ENCODE results near the gene TMTC2.

The TMTC2 gene

GRCh38 chr12:82893896-82894295 lies 207.2 kb downstream of the TMTC2 start:
- Histone ChIP-seq H3K9ac (ENCODE audit: low read length) (no peak overlapping the region), H3K27me3 (ENCODE audit: control insufficient read depth in 1 of 2, insufficient read depth in 1 of 2, low read length in 2 of 2) (no peaks in the 10 kb centered on the region), H2BK12ac (ENCODE audit: low read length in 2 of 2) (no peak overlapping the region), H3K79me1 (replicated peaks; ENCODE audit: low read length, poor library complexity, severe bottlenecking) (no peaks in the 10 kb centered on the region), H4K8ac (ENCODE audit: low read length) (no peak overlapping the region), H2BK15ac (ENCODE audit: low read depth, poor library complexity, severe bottlenecking) (no peak overlapping the region), H2AFZ (ENCODE audit: low read depth, low read length) (no peak overlapping the region), H3K4ac (ENCODE audit: low read depth in 1 of 2, low read length in 2 of 2) (no peak overlapping the region), H3K36me3 (ENCODE audit: control insufficient read depth in 1 of 2, insufficient read depth in 2 of 2, low read depth in 1 of 2, low read length in 2 of 2) (no peaks in the 10 kb centered on the region), H4K91ac (ENCODE audit: low read length) (no peak overlapping the region), H2BK5ac (ENCODE audit: low read depth, low read length, poor library complexity, severe bottlenecking) (no peak overlapping the region), H3K18ac (ENCODE audit: low read depth in 1 of 2, low read length in 2 of 2) (no peak overlapping the region), H2BK120ac (ENCODE audit: low read depth, low read length) (no peak overlapping the region), H3K4me1 (ENCODE audit: control insufficient read depth, insufficient read depth, low read depth, low read length) (no peaks in the 10 kb centered on the region), H3K27ac (ENCODE audit: low read length, poor library complexity, severe bottlenecking) (no peak overlapping the region), H2AK5ac (ENCODE audit: low read length, severe bottlenecking) (no peak overlapping the region), H3K9me3 (ENCODE audit: control insufficient read depth, low read length) (no peaks in the 10 kb centered on the region), H3K23ac (ENCODE audit: low read length in 2 of 2) (no peak overlapping the region), H3K4me2 (ENCODE audit: low read length, poor library complexity, severe bottlenecking) (no peak overlapping the region), H3K4me3 (ENCODE audit: insufficient read depth in 1 of 2, low read depth in 1 of 2, low read length in 2 of 2) (no peak overlapping the region), H3K14ac (ENCODE audit: low read length in 2 of 2) (no peak overlapping the region)
- 79% methylated on average over 5 of the region's 5 CpGs for WGBS
- DNase-seq, result no peak

DNA sequence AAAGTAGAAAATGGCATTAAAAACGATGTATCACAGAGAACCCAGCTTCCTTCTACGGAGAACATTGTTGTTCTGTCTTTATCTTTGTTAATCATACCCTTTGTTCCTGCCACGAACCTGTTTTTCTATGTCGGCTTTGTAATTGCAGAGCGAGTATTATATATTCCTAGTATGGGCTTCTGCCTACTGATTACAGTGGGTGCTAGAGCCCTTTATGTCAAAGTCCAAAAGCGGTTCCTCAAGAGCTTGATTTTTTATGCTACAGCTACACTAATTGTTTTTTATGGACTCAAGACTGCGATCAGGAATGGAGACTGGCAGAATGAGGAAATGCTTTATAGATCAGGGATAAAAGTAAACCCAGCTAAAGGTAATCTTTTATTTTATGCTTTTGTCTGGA lies 209.6 kb downstream of the TMTC2 start:
- Histone ChIP-seq H3K27me3 (ENCODE audit: control insufficient read depth in 1 of 2, insufficient read depth in 1 of 2, low read length in 2 of 2) (no peaks in the 10 kb centered on the region), H2BK15ac (ENCODE audit: low read depth, poor library complexity, severe bottlenecking) (no peak overlapping the region), H3K23ac (ENCODE audit: low read length in 2 of 2) (no peak overlapping the region), H3K14ac (ENCODE audit: low read length in 2 of 2) (no peak overlapping the region), H3K9me3 (ENCODE audit: control insufficient read depth, low read length) (no peaks in the 10 kb centered on the region), H3K4ac (ENCODE audit: low read depth in 1 of 2, low read length in 2 of 2) (no peak overlapping the region), H3K79me1 (replicated peaks; ENCODE audit: low read length, poor library complexity, severe bottlenecking) (no peaks in the 10 kb centered on the region), H3K18ac (ENCODE audit: low read depth in 1 of 2, low read length in 2 of 2) (no peak overlapping the region), H3K4me3 (ENCODE audit: insufficient read depth in 1 of 2, low read depth in 1 of 2, low read length in 2 of 2) (no peak overlapping the region), H3K4me2 (ENCODE audit: low read length, poor library complexity, severe bottlenecking) (no peak overlapping the region), H3K4me1 (ENCODE audit: control insufficient read depth, insufficient read depth, low read depth, low read length) (no peaks in the 10 kb centered on the region), H3K9ac (ENCODE audit: low read length) (no peak overlapping the region), H3K27ac (ENCODE audit: low read length, poor library complexity, severe bottlenecking) (no peak overlapping the region), H3K36me3 (ENCODE audit: control insufficient read depth in 1 of 2, insufficient read depth in 2 of 2, low read depth in 1 of 2, low read length in 2 of 2) (no peaks in the 10 kb centered on the region), H2BK120ac (ENCODE audit: low read depth, low read length) (no peak overlapping the region), H2BK12ac (ENCODE audit: low read length in 2 of 2) (no peak overlapping the region), H2AFZ (ENCODE audit: low read depth, low read length) (no peak overlapping the region), H4K91ac (ENCODE audit: low read length) (no peak overlapping the region), H2AK5ac (ENCODE audit: low read length, severe bottlenecking) (no peak overlapping the region), H4K8ac (ENCODE audit: low read length) (no peak overlapping the region), H2BK5ac (ENCODE audit: low read depth, low read length, poor library complexity, severe bottlenecking) (no peak overlapping the region)
- WGBS, result 90% methylated on average over 7 of the region's 7 CpGs
- DNase-seq, result no peak

DNA sequence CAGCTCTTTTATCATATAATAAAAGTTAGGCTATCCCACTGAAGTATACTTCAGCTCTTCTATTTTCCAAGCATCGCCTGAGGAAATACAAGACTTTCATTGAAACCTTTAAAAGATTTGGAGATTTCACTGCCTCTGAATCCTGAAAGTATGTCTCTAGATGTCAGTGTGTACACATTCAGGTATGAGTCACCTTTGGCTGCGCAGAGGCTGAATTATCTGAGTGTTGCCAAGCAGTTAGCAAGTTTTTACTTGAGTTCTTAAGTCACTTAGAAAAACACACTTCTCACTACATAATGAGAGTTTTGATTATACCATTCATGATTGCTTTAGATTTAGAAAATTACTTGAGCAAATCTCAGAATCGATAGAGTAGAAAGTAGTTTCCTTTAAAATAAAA lies 210.3 kb downstream of the TMTC2 start:
- Histone ChIP-seq H4K8ac (ENCODE audit: low read length) (no peak overlapping the region), H3K79me1 (replicated peaks; ENCODE audit: low read length, poor library complexity, severe bottlenecking) (no peaks in the 10 kb centered on the region), H3K9ac (ENCODE audit: low read length) (no peak overlapping the region), H3K23ac (ENCODE audit: low read length in 2 of 2) (no peak overlapping the region), H2BK120ac (ENCODE audit: low read depth, low read length) (no peak overlapping the region), H3K36me3 (ENCODE audit: control insufficient read depth in 1 of 2, insufficient read depth in 2 of 2, low read depth in 1 of 2, low read length in 2 of 2) (no peaks in the 10 kb centered on the region), H2AFZ (ENCODE audit: low read depth, low read length) (no peak overlapping the region), H2AK5ac (ENCODE audit: low read length, severe bottlenecking) (no peak overlapping the region), H3K4me3 (ENCODE audit: insufficient read depth in 1 of 2, low read depth in 1 of 2, low read length in 2 of 2) (no peak overlapping the region), H4K91ac (ENCODE audit: low read length) (no peak overlapping the region), H3K14ac (ENCODE audit: low read length in 2 of 2) (no peak overlapping the region), H3K4me1 (ENCODE audit: control insufficient read depth, insufficient read depth, low read depth, low read length) (no peaks in the 10 kb centered on the region), H3K4ac (ENCODE audit: low read depth in 1 of 2, low read length in 2 of 2) (no peak overlapping the region), H3K4me2 (ENCODE audit: low read length, poor library complexity, severe bottlenecking) (no peak overlapping the region), H3K9me3 (ENCODE audit: control insufficient read depth, low read length) (no peaks in the 10 kb centered on the region), H2BK15ac (ENCODE audit: low read depth, poor library complexity, severe bottlenecking) (no peak overlapping the region), H2BK12ac (ENCODE audit: low read length in 2 of 2) (no peak overlapping the region), H3K27me3 (ENCODE audit: control insufficient read depth in 1 of 2, insufficient read depth in 1 of 2, low read length in 2 of 2) (no peaks in the 10 kb centered on the region), H2BK5ac (ENCODE audit: low read depth, low read length, poor library complexity, severe bottlenecking) (no peak overlapping the region), H3K18ac (ENCODE audit: low read depth in 1 of 2, low read length in 2 of 2) (no peak overlapping the region), H3K27ac (ENCODE audit: low read length, poor library complexity, severe bottlenecking) (no peak overlapping the region)
- DNase-seq, result no peak
- 100% methylated on average over 2 of the region's 3 CpGs for WGBS

GRCh38 chr12:82898441-82898840 lies 211.7 kb downstream of the TMTC2 start:
- Histone ChIP-seq H3K79me1 (replicated peaks; ENCODE audit: low read length, poor library complexity, severe bottlenecking) (no peaks in the 10 kb centered on the region), H2BK5ac (ENCODE audit: low read depth, low read length, poor library complexity, severe bottlenecking) (no peak overlapping the region), H3K4ac (ENCODE audit: low read depth in 1 of 2, low read length in 2 of 2) (no peak overlapping the region), H4K8ac (ENCODE audit: low read length) (no peak overlapping the region), H3K23ac (ENCODE audit: low read length in 2 of 2) (no peak overlapping the region), H3K9ac (ENCODE audit: low read length) (no peak overlapping the region), H3K9me3 (ENCODE audit: control insufficient read depth, low read length) (no peaks in the 10 kb centered on the region), H2BK12ac (ENCODE audit: low read length in 2 of 2) (no peak overlapping the region), H2AK5ac (ENCODE audit: low read length, severe bottlenecking) (no peak overlapping the region), H2AFZ (ENCODE audit: low read depth, low read length) (no peak overlapping the region), H3K4me3 (ENCODE audit: insufficient read depth in 1 of 2, low read depth in 1 of 2, low read length in 2 of 2) (no peak overlapping the region), H3K14ac (ENCODE audit: low read length in 2 of 2) (no peak overlapping the region), H3K27me3 (ENCODE audit: control insufficient read depth in 1 of 2, insufficient read depth in 1 of 2, low read length in 2 of 2) (no peaks in the 10 kb centered on the region), H2BK120ac (ENCODE audit: low read depth, low read length) (no peak overlapping the region), H4K91ac (ENCODE audit: low read length) (no peak overlapping the region), H3K36me3 (ENCODE audit: control insufficient read depth in 1 of 2, insufficient read depth in 2 of 2, low read depth in 1 of 2, low read length in 2 of 2) (no peaks in the 10 kb centered on the region), H3K4me2 (ENCODE audit: low read length, poor library complexity, severe bottlenecking) (no peak overlapping the region), H3K18ac (ENCODE audit: low read depth in 1 of 2, low read length in 2 of 2) (no peak overlapping the region), H3K4me1 (ENCODE audit: control insufficient read depth, insufficient read depth, low read depth, low read length) (no peaks in the 10 kb centered on the region), H3K27ac (ENCODE audit: low read length, poor library complexity, severe bottlenecking) (no peak overlapping the region), H2BK15ac (ENCODE audit: low read depth, poor library complexity, severe bottlenecking) (no peak overlapping the region)
- DNase-seq, result no peak
- no CpG with 5 or more reads among the region's 2 CpGs for WGBS

Measured in mesenchymal stem cell (in vitro differentiated cells and primary cell).